Measurements from ENCODE around the gene SLC39A6.
A peak's percentile ranks its signal among the peaks of the same experiment; 100 is the strongest.

The SLC39A6 gene

GRCh38 chr18:36109737-36110136 is 19.4 kb downstream of the SLC39A6 start:
- no peak for TF ChIP-seq CTCF (conservative IDR thresholded peaks at IDR 0.05)
- peak overlapping the region; percentile 73 for H3K27ac ChIP-seq

DNA sequence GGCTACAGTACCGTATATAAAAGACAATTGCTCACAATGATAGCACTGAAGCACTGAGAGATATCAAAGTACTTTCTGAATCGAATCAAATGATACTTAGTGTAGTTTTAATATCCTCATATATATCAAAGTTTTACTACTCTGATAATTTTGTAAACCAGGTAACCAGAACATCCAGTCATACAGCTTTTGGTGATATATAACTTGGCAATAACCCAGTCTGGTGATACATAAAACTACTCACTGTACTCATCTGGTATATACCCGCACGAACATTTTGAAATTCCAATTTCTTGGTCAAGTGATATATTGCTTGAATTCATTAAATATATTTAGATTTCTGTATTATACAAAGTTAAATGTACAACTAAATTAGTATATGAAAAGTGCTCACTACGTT is 20.5 kb downstream of the SLC39A6 start:
- TF ChIP-seq CTCF (conservative IDR thresholded peaks at IDR 0.05): no peak

DNA sequence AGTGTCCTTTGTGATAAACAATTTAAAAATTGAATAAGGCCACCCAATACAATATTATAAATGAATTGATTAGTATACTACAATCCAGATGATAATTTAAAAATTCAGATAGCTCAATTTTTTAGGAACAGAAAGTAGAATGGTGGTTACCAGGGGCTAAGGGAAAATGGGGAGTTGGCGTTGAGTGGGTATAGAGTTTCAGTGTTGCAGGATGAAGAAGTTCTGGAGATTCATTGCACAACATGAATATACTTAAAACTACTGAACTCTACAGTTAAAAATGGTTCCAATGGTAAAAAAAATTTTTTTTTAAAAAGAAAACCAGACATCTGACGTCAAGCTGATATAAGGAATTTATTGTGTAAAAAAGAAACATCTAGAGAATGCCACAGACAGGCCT is 20.9 kb downstream of the SLC39A6 start:
- no peak for TF ChIP-seq CTCF (conservative IDR thresholded peaks at IDR 0.05)

More for the DNA sequence above, 20.5 kb downstream of the SLC39A6 start:
- peak overlapping the region; percentile 73 for H3K27ac ChIP-seq

GRCh38 chr18:36107477-36107876 is 21.7 kb downstream of the SLC39A6 start:
- H3K27ac ChIP-seq: peak overlapping the region; percentile 73
- no peak for TF ChIP-seq CTCF (conservative IDR thresholded peaks at IDR 0.05)

More for the DNA sequence above, 20.9 kb downstream of the SLC39A6 start:
- peak overlapping the region; percentile 73 for H3K27ac ChIP-seq

- H3K27ac ChIP-seq: no peak overlapping the region
- no peak for TF ChIP-seq CTCF (conservative IDR thresholded peaks at IDR 0.05)
Observed at GRCh38 chr18:36104749-36105148, 24.4 kb downstream of the SLC39A6 start.

DNA sequence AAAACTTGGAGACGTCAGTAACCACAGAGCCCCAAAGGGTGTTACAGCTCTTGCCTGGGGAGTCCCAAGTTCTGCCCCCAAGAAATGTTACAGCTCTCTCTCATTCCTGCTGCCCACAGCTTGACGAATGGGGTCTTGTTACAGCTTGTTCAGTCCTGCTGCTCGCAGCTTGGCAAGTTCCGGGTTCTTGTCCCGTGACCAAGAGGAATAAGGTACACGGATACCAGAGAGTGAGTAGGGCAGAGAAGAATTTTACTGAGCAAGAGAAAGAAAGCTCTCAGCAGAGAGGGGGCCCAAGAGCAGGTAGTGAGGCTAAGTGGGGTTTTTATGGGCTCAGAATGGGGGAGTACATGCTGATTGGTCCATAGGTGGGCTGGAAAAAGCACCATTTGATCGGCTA is 27.2 kb downstream of the SLC39A6 start:
- no peak for TF ChIP-seq CTCF (conservative IDR thresholded peaks at IDR 0.05)

DNA sequence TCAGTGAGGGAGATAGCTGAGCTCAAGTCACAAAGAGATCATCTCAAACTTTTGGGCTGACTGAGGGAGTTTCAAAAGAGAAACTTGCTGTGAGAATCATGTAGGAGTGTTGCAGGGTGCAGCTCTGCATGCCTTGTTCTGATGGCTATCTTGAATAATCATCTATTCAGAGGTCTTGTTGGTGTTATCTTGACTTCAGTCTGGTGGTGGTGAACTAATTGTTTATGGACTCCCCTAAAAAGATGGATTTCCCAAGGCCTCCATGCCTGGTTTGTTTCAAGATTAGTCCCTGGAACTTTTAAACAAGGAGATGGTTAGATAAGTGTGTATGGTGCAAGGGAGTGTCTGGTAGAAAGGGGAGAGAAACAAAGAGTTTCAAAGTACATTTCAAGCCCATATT is 29.8 kb downstream of the SLC39A6 start:
- H3K27ac ChIP-seq: peak overlapping the region; percentile 92
- no peak for TF ChIP-seq CTCF (conservative IDR thresholded peaks at IDR 0.05)

More for the DNA sequence above, 27.2 kb downstream of the SLC39A6 start:
- no peak overlapping the region for H3K27ac ChIP-seq

All from VCaP (cell line).